Keratinocyte (primary cell): Measurements from ENCODE around the gene SMIM38. TPM values are rescaled to one million over a fixed set of nuclear protein-coding genes. Genes with fewer than 3 reads are reported as not detected.
A peak's percentile ranks its signal among the peaks of the same experiment; 100 is the strongest.

Experiments used
- DNase-seq: peaks from one replicate; pipeline ENCODE4 v3.0.0-alpha.2; 2011; ENCODE audit warnings: low read depth, missing footprints, low spot score
- FAIRE-seq: peaks from 2 replicates; lab custom pipeline; 2011; peaks lifted over from hg19 to GRCh38; lab: Jason Lieb, UNC
- H2AFZ ChIP-seq: 2 replicates; pipeline ENCODE4 v1.6.0; 2012; ENCODE audit warnings: low read length, control low read depth, inconsistent platforms; ENCODE audit not compliant: control insufficient read depth
- H3K27ac ChIP-seq: 2 replicates; pipeline ENCODE4 v1.5.1; 2011; ENCODE audit warnings: low read length; ENCODE audit not compliant: control insufficient read depth, insufficient read depth
- H3K27me3 ChIP-seq: 3 replicates; pipeline ENCODE4 v1.6.0; 2011; ENCODE audit warnings: low read length; ENCODE audit not compliant: control insufficient read depth, insufficient read depth; ENCODE audit errors: extremely low read depth
- H3K36me3 ChIP-seq, 2 experiments: 2 replicates in 1 of 2; 3 replicates in 1 of 2; pipeline ENCODE4 v1.5.1; 2011; ENCODE audit warnings: low read length in 2 of 2, mild to moderate bottlenecking in 1 of 2; ENCODE audit not compliant: control insufficient read depth in 2 of 2, insufficient read depth in 2 of 2; ENCODE audit errors: extremely low read depth in 1 of 2
- H3K4me1 ChIP-seq: 3 replicates; pipeline ENCODE4 v1.5.1; 2011; ENCODE audit warnings: low read length; ENCODE audit not compliant: control insufficient read depth, insufficient read depth; ENCODE audit errors: extremely low read depth
- H3K4me2 ChIP-seq: 3 replicates; pipeline ENCODE4 v1.6.0; 2011; ENCODE audit warnings: low read depth, low read length; ENCODE audit not compliant: control insufficient read depth, insufficient read depth; ENCODE audit errors: extremely low read depth
- H3K4me3 ChIP-seq, 3 experiments: fragments of 200-600 bp in 1 of 3; sonication (generic) in 1 of 3; 2 replicates in 2 of 3; 3 replicates in 1 of 3; pipeline ENCODE4 v1.5.1; 2011 to 2016; ENCODE audit warnings: low read length in 3 of 3, mild to moderate bottlenecking in 3 of 3, control low read depth in 2 of 3, inconsistent platforms in 1 of 3, low read depth in 1 of 3, mixed read lengths in 1 of 3, mixed run types in 1 of 3, moderate library complexity in 1 of 3; ENCODE audit not compliant: control insufficient read depth in 2 of 3, insufficient read depth in 2 of 3; ENCODE audit errors: extremely low read depth in 1 of 3
- H3K79me2 ChIP-seq: 2 replicates; pipeline ENCODE4 v1.6.0; 2012; ENCODE audit warnings: low read length; ENCODE audit not compliant: control insufficient read depth, insufficient read depth
- H3K9ac ChIP-seq: 3 replicates; pipeline ENCODE4 v1.6.0; 2011; ENCODE audit warnings: low read length; ENCODE audit not compliant: control insufficient read depth, insufficient read depth; ENCODE audit errors: extremely low read depth
- H3K9me1 ChIP-seq: 3 replicates; pipeline ENCODE4 v1.6.0; 2011; ENCODE audit warnings: low read length; ENCODE audit not compliant: control insufficient read depth, insufficient read depth; ENCODE audit errors: extremely low read depth
- H3K9me3 ChIP-seq: 2 replicates; pipeline ENCODE4 v1.5.1; 2012; ENCODE audit warnings: low read depth, low read length; ENCODE audit not compliant: control insufficient read depth
- H4K20me1 ChIP-seq: 3 replicates; pipeline ENCODE4 v1.6.0; 2011; ENCODE audit warnings: low read length; ENCODE audit not compliant: control insufficient read depth, insufficient read depth; ENCODE audit errors: extremely low read depth
- CTCF ChIP-seq, 3 experiments: IDR thresholded peaks in 1 of 3; conservative IDR thresholded peaks in 1 of 3; optimal IDR thresholded peaks in 1 of 3; 2 replicates in 2 of 3; 3 replicates in 1 of 3; pipeline versions ENCODE3 to v1.5.1; 2011; ENCODE audit warnings: low read length in 3 of 3, mild to moderate bottlenecking in 3 of 3, moderate library complexity in 2 of 3, control low read depth in 1 of 3, inconsistent platforms in 1 of 3; ENCODE audit not compliant: insufficient read depth in 2 of 3; ENCODE audit errors: extremely low read depth in 1 of 3
- EZH2 ChIP-seq: IDR thresholded peaks from one replicate; pipeline ENCODE4 v1.6.1; 2012; ENCODE audit warnings: inconsistent platforms, mild to moderate bottlenecking, low read length, moderate library complexity
- dilution Hi-C: fragments of 300-500 bp; cut with MboI; formaldehyde crosslinking; loops from one replicate; pipeline ENCODE4 v1.7.0; 2020; ENCODE audit warnings: low sequenced_read_pairs; ENCODE audit not compliant: extremely low pct_ligation_motif_present
- polyA plus RNA-seq, 5 experiments: library from polyadenylated mRNA; depleted of rRNA in 3 of 5; stranded (reverse) in 3 of 5; stranded (forward) in 1 of 5; unstranded in 1 of 5; fragments of >200 nt; gene quantifications; 1 replicate in 1 of 5; 2 replicates in 3 of 5; 3 replicates in 1 of 5; pipeline versions ENCODE4 v1.2.1 to v1.2.3, GENCODE V29; 2011 to 2012; ENCODE audit warnings: missing spikeins in 2 of 5, low read depth in 1 of 5, low replicate concordance in 1 of 5

The SMIM38 gene
- polyA plus RNA-seq, 1 donor (not counting 4 experiments of a cell fraction or from before 2014, with no cell fraction given), result not detected

- peak overlapping the region; percentile 26 for H2AFZ ChIP-seq
- dilution Hi-C loops, result no loop called here
- DNase-seq (no peak), FAIRE-seq (no peak)
- no peak overlapping the region for H3K4me3 ChIP-seq
- H3K27ac ChIP-seq, result no peak overlapping the region
- no peaks in the 10 kb centered on the region for H3K4me1 ChIP-seq
- no peaks in the 10 kb centered on the region for H3K36me3 ChIP-seq
- TF ChIP-seq EZH2 (no peak), CTCF (optimal IDR thresholded peaks at IDR 0.05 in 1 of 3, IDR thresholded peaks at IDR 0.05 in 1 of 3, conservative IDR thresholded peaks at IDR 0.05 in 1 of 3; ENCODE audit: extremely low read depth in 1 of 3, insufficient read depth in 2 of 3, low read length in 3 of 3) (no peak)
- no peak overlapping the region for H3K4me2 ChIP-seq
- no peak overlapping the region for H3K9ac ChIP-seq
- H3K27me3 ChIP-seq, result peaks cover 23% of the 10 kb centered on the region
- H4K20me1 ChIP-seq, result no peaks in the 10 kb centered on the region
- no peaks in the 10 kb centered on the region for H3K9me1 ChIP-seq
- H3K79me2 ChIP-seq, result no peaks in the 10 kb centered on the region
- no peaks in the 10 kb centered on the region for H3K9me3 ChIP-seq
Measured at GRCh38 chr11:69156235-69156639, 502 bp downstream of the SMIM38 start.

GRCh38 chr11:69156673-69157155, 979 bp downstream of the SMIM38 start:
- Histone ChIP-seq H3K4me2 (no peak overlapping the region), H3K9me1 (no peaks in the 10 kb centered on the region), H3K27me3 (peaks cover 23% of the 10 kb centered on the region), H3K4me3 (no peak overlapping the region), H3K79me2 (no peaks in the 10 kb centered on the region), H4K20me1 (no peaks in the 10 kb centered on the region), H3K36me3 (no peaks in the 10 kb centered on the region), H3K27ac (no peak overlapping the region), H2AFZ (no peak overlapping the region), H3K9me3 (no peaks in the 10 kb centered on the region), H3K9ac (no peak overlapping the region), H3K4me1 (no peaks in the 10 kb centered on the region)
- no peak for DNase-seq
- no peak for FAIRE-seq
- TF ChIP-seq CTCF (optimal IDR thresholded peaks at IDR 0.05 in 1 of 3, IDR thresholded peaks at IDR 0.05 in 1 of 3, conservative IDR thresholded peaks at IDR 0.05 in 1 of 3; ENCODE audit: extremely low read depth in 1 of 3, insufficient read depth in 2 of 3, low read length in 3 of 3) (no peak), EZH2 (no peak)
- dilution Hi-C loops, result no loop called here
